Loucy (cell line): Measurements from ENCODE around the gene ZBTB16.

Experiments used
- H2AFZ ChIP-seq: fragments of 200-600 bp; sonication (generic); 2 replicates; pipeline ENCODE4 v1.6.0; 2016; ENCODE audit warnings: antibody characterized with exemption, mild to moderate bottlenecking, low read length, moderate library complexity
- H3F3A ChIP-seq: fragments of 200-600 bp; 2 replicates; pipeline ENCODE4 v1.6.0; 2016; ENCODE audit warnings: antibody characterized with exemption, low read depth, mild to moderate bottlenecking
- H3K27me3 ChIP-seq: fragments of 200-600 bp; sonication (generic); 2 replicates; pipeline ENCODE4 v1.6.1; 2014; ENCODE audit warnings: low read length, mild to moderate bottlenecking; ENCODE audit not compliant: insufficient read depth, poor library complexity, severe bottlenecking
- H3K36me3 ChIP-seq: fragments of 200-600 bp; sonication (generic); 2 replicates; pipeline ENCODE4 v1.6.1; 2016; ENCODE audit warnings: low read length; ENCODE audit not compliant: insufficient read depth
- H3K4me1 ChIP-seq: fragments of 200-600 bp; sonication (generic); 2 replicates; pipeline ENCODE4 v1.5.1; 2014; ENCODE audit warnings: low read length, mild to moderate bottlenecking; ENCODE audit not compliant: insufficient read depth, poor library complexity, severe bottlenecking
- H3K4me2 ChIP-seq: fragments of 200-600 bp; sonication (generic); 2 replicates; pipeline ENCODE4 v1.6.0; 2014; ENCODE audit warnings: antibody characterized with exemption, low read length, low read depth, mild to moderate bottlenecking; ENCODE audit not compliant: poor library complexity, severe bottlenecking
- H3K4me3 ChIP-seq: fragments of 200-600 bp; sonication (generic); 2 replicates; pipeline ENCODE4 v1.5.1; 2014; ENCODE audit warnings: low read length, mild to moderate bottlenecking, mixed read lengths; ENCODE audit not compliant: poor library complexity, severe bottlenecking
- H3K79me2 ChIP-seq: fragments of 200-600 bp; sonication (generic); 2 replicates; pipeline ENCODE4 v1.6.1; 2014; ENCODE audit warnings: low read length; ENCODE audit not compliant: insufficient read depth
- H3K9ac ChIP-seq: fragments of 200-600 bp; sonication (generic); 2 replicates; pipeline ENCODE4 v1.6.0; 2014; ENCODE audit warnings: mild to moderate bottlenecking, low read depth, low read length, moderate library complexity; ENCODE audit not compliant: poor library complexity, severe bottlenecking
- H3K9me2 ChIP-seq: fragments of 200-600 bp; sonication (generic); replicated peaks from 2 replicates; pipeline ENCODE4 v1.6.1; 2016; ENCODE audit warnings: low read depth, low read length, mixed read lengths
- H3K9me3 ChIP-seq: fragments of 200-600 bp; sonication (generic); 2 replicates; pipeline ENCODE4 v1.6.1; 2014; ENCODE audit warnings: mild to moderate bottlenecking, antibody characterized with exemption, low read length, low read depth; ENCODE audit not compliant: insufficient read depth
- H4K20me1 ChIP-seq: fragments of 200-600 bp; sonication (generic); 2 replicates; pipeline ENCODE4 v1.6.0; 2014; ENCODE audit warnings: antibody characterized with exemption, low read length, mild to moderate bottlenecking; ENCODE audit not compliant: insufficient read depth, poor library complexity, severe bottlenecking
- CTCF ChIP-seq: fragments of 200-600 bp; sonication (generic); conservative IDR thresholded peaks from 2 replicates; pipeline ENCODE4 v1.5.1; 2014; ENCODE audit warnings: mild to moderate bottlenecking, antibody characterized with exemption, low read length
- EZH2phosphoT487 ChIP-seq: fragments of 200-600 bp; IDR thresholded peaks from 2 replicates; pipeline ENCODE4 v1.6.1; 2018; ENCODE audit warnings: antibody characterized with exemption, mild to moderate bottlenecking, moderate library complexity, borderline replicate concordance

Gene ZBTB16

GRCh38 chr11:114265122-114265878 is 205.8 kb downstream of the ZBTB16 start:
- Histone ChIP-seq H3K79me2 (no peaks in the 10 kb centered on the region), H3K4me2 (no peak overlapping the region), H3K4me3 (no peak overlapping the region), H3K27me3 (no peaks in the 10 kb centered on the region), H3K9me2 (no peaks in the 10 kb centered on the region), H2AFZ (no peak overlapping the region), H3F3A (no peaks in the 10 kb centered on the region), H4K20me1 (no peaks in the 10 kb centered on the region), H3K9me3 (no peaks in the 10 kb centered on the region), H3K9ac (no peak overlapping the region), H3K36me3 (no peaks in the 10 kb centered on the region), H3K4me1 (no peaks in the 10 kb centered on the region)
- TF ChIP-seq EZH2phosphoT487 = no peak

GRCh38 chr11:114269498-114269897 is 210.0 kb downstream of the ZBTB16 start:
- Histone ChIP-seq H2AFZ (no peak overlapping the region), H3K9me2 (no peaks in the 10 kb centered on the region), H3K27me3 (no peaks in the 10 kb centered on the region), H3K36me3 (no peaks in the 10 kb centered on the region), H3K79me2 (no peaks in the 10 kb centered on the region), H3K9ac (no peak overlapping the region), H4K20me1 (no peaks in the 10 kb centered on the region), H3K4me1 (no peaks in the 10 kb centered on the region), H3K9me3 (no peaks in the 10 kb centered on the region), H3K4me2 (no peak overlapping the region), H3K4me3 (no peak overlapping the region), H3F3A (no peaks in the 10 kb centered on the region)
- TF ChIP-seq CTCF (no peak), EZH2phosphoT487 (no peak)

DNA sequence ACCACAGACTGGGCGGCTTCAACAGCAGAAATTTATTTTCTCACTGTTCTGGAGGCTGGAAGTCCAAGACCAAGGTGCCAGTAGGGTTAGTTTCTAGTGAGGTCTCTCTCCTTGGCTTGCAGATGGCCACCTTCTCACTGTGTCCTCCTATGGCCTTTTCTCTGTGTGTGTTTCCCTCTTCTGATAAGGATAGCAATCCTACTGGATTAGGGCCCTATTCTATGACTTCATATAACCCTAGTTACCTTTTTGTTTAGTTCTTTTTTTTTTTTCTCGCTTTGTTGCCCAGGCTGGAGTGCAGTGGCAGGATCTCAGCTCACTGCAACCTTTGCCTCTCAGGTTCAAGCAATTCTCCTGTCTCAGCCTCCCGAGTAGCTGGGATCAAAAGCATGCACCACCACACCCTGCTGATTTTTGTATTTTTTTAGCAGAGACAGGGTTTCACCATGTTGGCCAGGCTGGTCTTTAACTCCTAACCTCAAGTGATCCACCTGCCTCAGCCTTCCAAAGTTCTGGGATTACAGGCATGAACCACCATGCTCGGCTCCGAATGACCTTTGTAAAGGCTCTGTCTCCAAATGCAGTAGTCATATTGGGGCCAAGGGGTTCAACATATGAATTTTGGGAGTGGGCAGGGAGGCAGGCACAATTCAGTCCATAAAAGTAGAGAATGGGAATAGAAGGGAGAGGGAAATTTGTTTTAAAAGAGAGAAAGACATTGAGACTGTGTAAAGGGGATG is 211.2 kb downstream of the ZBTB16 start:
- Histone ChIP-seq H2AFZ (no peak overlapping the region), H3K4me1 (no peaks in the 10 kb centered on the region), H3K79me2 (no peaks in the 10 kb centered on the region), H4K20me1 (no peaks in the 10 kb centered on the region), H3K4me3 (no peak overlapping the region), H3K9me2 (no peaks in the 10 kb centered on the region), H3K27me3 (no peaks in the 10 kb centered on the region), H3K9ac (no peak overlapping the region), H3K9me3 (no peaks in the 10 kb centered on the region), H3K4me2 (no peak overlapping the region), H3K36me3 (no peaks in the 10 kb centered on the region), H3F3A (no peaks in the 10 kb centered on the region)
- TF ChIP-seq CTCF (no peak), EZH2phosphoT487 (no peak)
